RKO (cell line): ENCODE data around the gene GRIK3.

Source experiments
- DNase-seq: peaks from one replicate; pipeline ENCODE4 v3.0.0-alpha.2; 2016; ENCODE audit warnings: low spot score

GRIK3 gene

GRCh38 chr1:36853638-36854037, 180.7 kb downstream of the GRIK3 start:
- no peak for DNase-seq

DNA sequence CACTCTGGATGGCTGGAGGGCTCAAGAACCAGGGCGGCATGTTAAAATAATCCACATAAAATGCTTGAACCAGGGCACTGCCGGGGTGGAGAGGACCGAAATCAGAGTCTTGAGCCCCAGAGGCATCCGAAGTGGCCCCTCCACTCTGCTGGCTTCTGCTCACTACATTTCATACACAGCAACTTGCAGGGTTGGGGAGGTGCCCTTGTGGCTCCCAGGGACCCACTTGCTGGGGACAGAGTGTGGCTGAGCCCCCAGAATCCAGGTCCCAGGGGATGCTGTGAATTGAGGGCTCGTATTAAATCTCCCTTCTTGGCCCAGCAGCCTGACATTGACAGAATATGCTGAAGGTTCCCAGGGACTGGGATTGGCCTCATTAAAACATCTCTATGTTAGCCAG, 181.7 kb downstream of the GRIK3 start:
- DNase-seq = no peak

- no peak for DNase-seq
Measured at GRCh38 chr1:36851595-36851994, 182.7 kb downstream of the GRIK3 start.

DNA sequence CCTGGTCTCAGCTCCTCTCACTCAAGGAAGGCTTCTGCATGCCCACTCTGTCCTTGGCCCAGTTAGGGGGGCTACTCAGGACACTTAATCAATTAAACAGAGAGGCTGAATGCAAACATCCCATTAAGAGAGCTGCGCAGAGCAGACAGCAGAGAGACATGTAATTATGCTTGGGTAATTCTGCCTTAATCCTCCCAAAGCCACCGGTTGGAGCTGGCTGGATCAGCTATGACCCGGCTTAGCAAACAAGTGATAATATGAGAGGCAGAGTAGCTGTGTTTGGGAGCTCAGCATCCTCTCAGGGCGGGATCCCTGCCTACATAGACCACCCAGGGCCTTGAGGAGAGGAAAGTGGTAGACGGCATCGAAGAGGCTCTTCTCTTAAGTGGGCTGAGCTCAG, 183.2 kb downstream of the GRIK3 start:
- no peak for DNase-seq

GRCh38 chr1:36849956-36850355, 184.4 kb downstream of the GRIK3 start:
- no peak for DNase-seq

DNA sequence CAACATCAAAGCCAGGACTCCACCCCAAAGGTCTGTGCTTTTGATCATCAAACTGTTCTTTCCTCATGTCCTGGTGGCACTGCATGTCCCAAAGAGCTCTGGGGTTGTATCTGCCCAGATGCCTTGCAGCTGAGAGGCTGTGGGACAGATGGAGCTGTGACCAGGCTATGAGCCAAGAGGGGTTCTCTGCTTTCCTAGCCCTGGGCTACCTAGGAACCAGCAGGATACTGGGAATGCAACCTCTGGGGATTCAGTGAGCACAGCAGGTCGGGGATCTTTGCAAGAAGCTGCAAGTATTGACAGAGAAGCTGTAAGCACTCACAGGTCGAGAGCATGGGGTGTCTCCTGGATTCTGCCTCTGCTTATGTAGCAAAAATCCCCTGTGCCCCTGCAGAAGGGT, 186.6 kb downstream of the GRIK3 start:
- DNase-seq = no peak

GRCh38 chr1:36847186-36847585, 187.1 kb downstream of the GRIK3 start:
- DNase-seq = no peak

DNA sequence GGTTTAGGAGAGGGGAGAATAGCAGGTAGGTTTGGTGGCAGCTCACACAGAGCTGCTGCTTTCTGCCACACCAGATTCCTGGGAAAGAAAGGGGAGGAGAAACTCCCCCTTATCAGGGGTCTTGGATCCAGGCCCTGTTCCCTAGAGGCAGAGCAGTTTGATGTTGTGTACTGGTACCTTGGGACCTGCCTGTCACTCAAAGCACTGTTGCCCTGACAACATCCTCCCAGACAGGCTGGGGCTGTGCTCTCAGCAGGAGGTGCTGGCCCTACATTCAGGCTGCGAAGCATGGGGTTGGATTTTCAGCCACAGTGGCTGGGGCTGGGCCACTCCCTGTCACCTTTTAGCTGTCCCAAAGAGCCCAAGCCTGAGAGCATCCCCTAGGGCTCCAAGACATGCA, 188.0 kb downstream of the GRIK3 start:
- DNase-seq = no peak

GRCh38 chr1:36845802-36846201, 188.5 kb downstream of the GRIK3 start:
- no peak for DNase-seq

DNA sequence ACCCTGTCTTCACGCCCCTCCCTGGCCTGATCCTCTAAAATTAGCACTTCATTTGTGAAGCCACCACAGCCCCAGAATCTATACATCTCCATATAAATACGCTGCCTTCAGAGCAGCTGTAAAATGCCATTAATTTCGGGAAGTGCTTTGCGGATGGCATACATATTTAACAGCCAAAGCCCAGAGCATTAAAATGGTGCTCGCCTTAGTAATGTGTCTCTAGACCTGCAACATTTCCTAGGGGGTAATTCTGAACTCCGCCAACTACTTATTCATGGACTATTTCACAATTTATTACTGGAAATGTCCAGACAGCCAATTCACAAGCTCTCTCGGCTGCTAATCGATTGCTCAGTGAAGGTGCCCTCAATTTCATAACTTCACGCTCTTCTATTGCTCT, 189.4 kb downstream of the GRIK3 start:
- DNase-seq = no peak

DNA sequence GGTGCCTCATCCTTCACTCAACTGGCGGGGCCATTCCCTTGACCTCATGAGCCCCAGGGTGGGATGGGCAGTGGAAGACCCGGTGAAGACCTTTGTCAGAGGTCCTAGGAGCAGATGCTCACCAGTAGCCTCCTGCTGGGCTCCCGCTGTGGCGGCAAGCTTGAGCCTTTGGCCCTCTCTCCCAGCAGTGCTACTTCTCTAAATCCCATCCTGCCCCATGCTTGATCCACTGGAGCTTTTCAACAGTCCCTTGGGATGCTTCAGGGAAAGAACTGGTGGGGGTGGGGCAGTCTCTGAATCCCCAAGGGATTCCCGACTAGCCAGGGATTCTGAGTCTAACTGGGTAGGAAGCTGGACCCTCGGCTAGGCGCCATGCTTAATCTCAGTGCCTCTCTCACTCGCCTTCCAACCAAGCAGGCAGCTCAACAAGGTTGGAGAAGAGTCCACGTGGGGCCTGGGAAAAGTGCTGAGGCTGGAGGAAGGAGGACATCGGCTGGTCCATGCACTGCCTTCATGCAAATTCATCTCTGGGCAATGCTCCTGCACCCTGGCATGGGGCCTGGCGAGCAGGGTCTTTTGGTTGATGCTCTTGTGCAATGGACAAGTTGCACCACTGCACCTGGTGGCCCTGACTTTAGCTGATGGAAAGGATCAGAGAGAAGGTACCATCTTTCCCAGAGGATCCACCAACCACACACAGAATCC, 190.3 kb downstream of the GRIK3 start:
- DNase-seq = no peak

- no peak for DNase-seq
Measured at GRCh38 chr1:36843027-36843426, 191.3 kb downstream of the GRIK3 start.

- DNase-seq = no peak
Measured at GRCh38 chr1:36842448-36842847, 191.9 kb downstream of the GRIK3 start.

- DNase-seq = no peak
Measured at GRCh38 chr1:36839485-36839884, 194.8 kb downstream of the GRIK3 start.

GRCh38 chr1:36838888-36839287, 195.4 kb downstream of the GRIK3 start:
- no peak for DNase-seq

- DNase-seq = no peak
Measured at GRCh38 chr1:36836916-36837315, 197.4 kb downstream of the GRIK3 start.

DNA sequence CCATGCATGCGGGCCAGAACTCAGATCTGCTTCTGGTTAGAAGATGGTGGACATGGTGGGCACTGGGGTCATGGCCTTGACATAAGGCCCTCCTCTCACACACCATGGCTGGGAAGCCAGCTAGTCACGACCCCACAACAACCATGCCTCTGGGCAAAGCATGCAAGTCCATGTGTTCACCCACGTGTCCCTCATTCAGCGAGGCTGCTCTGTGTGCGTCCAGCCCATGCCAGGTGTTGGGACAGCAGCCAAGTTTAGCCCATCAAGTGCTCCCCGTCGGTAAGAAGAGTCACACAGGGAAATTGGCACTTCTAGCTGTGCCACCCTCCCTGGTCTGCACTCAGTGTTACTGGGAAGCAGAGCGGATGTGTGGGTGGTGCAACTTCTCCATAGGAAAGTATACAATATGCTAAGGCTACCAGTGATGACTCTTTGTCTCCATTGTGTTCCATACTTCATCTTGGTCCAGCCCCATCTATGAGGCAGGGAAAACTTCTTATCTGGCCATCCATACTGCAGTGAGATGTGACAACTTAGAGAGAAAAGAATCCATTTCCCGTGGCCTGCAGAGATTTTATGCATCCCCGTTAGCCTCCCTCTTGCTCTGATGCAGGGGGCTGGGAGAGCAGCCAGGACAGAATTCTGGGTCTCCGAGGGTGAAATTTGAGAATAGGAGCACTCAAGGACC, 198.0 kb downstream of the GRIK3 start:
- no peak for DNase-seq

DNA sequence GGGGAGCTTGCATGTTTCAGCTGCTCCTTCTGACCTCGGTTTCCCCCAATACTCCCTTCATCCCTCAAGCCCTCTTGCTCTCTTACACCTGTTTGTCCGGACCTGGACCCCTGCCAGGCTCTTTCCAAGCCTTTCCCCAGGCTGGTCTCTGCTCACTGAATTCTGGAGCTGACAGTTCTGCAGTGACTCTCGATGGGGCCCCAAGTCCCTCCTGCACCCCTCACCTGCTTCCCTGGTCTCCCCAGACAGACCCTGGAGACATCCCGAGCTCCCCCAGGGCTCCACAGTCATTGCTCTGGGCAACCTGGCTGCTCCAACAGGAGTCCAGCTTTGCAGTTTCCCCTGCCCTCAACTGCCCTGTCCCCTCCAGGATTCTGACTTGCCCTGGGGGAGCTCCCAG, 198.6 kb downstream of the GRIK3 start:
- no peak for DNase-seq

GRCh38 chr1:36835017-36835695, 199.2 kb downstream of the GRIK3 start:
- DNase-seq = no peak

GRCh38 chr1:36834586-36834985, 199.7 kb downstream of the GRIK3 start:
- DNase-seq = no peak

GRCh38 chr1:36831186-36831810, 203.0 kb downstream of the GRIK3 start:
- no peak for DNase-seq

GRCh38 chr1:36829961-36830360, 204.4 kb downstream of the GRIK3 start:
- DNase-seq = no peak

- no peak for DNase-seq
Measured at GRCh38 chr1:36829066-36829465, 205.2 kb downstream of the GRIK3 start.
